HG02973 (cell line): ENCODE data around the gene TAGLN3.
A peak's percentile ranks its signal among the peaks of the same experiment; 100 is the strongest.

Experiments
- ATAC-seq: cut with Tn5 transposase; IDR thresholded peaks from one replicate; pipeline ENCODE4 v1.9.1; 2021; ENCODE audit warnings: moderate library complexity; ENCODE audit not compliant: unreplicated experiment

TAGLN3 gene

GRCh38 chr3:111976254-111976653 is 22.5 kb upstream of the TAGLN3 start:
- no peak for ATAC-seq

- ATAC-seq = peak; percentile 87
Measured at GRCh38 chr3:111978583-111979433, 19.9 kb upstream of the TAGLN3 start, which contains the start of gene ABHD10. Gene ABHD10 (plus strand): TSS chr3:111979026. CDS start chr3:111979062, 36 bp downstream.

- peak; percentile 57 for ATAC-seq
Measured at GRCh38 chr3:111979434-111980038, 19.2 kb upstream of the TAGLN3 start.

GRCh38 chr3:111980716-111981456 is 17.8 kb upstream of the TAGLN3 start:
- no peak for ATAC-seq

DNA sequence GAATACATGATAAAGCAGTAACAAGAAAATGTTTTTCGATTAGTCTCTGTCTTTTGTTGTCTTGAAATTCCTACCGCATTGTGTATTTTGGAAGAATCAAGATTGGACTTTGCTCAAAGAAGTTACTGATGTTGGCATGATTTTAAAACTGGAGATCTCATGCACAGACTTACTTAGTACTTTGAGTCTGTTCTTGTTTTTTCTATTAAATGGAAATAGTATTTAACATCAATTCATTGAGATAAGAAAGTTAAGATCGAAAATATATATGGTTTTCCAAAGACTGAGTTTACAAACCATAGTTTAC is 17.3 kb upstream of the TAGLN3 start:
- ATAC-seq = no peak

- no peak for ATAC-seq
Measured at GRCh38 chr3:111984636-111985298, 14.0 kb upstream of the TAGLN3 start.

- no peak for ATAC-seq
Measured at GRCh38 chr3:111986800-111987199, 11.9 kb upstream of the TAGLN3 start.

- ATAC-seq = peak; percentile 80
Measured at GRCh38 chr3:111989061-111989678, 9.6 kb upstream of the TAGLN3 start.

GRCh38 chr3:111993038-111993437 is 5.7 kb upstream of the TAGLN3 start:
- no peak for ATAC-seq

GRCh38 chr3:111999484-112000324 is 982 bp downstream of the TAGLN3 start:
- no peak for ATAC-seq

DNA sequence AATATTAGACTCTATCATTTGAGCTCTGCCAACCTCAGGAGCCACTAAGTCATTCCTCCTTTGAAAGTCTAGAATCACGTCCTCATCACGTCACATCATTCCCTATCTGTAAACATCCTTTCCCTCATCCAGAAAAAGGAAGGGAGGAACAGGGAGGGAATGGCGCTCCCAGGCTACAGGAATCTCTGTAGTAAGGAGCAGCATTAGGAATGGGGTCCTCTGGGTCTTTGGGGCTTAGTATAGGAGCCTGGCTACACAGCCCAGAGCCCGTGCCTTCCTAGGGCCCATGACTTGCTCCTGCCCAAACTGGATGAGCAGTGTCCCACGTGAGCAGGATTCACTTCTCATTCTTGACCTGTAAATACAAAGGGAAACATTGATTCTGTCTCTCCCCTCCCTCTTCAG is 1.6 kb downstream of the TAGLN3 start:
- no peak for ATAC-seq

DNA sequence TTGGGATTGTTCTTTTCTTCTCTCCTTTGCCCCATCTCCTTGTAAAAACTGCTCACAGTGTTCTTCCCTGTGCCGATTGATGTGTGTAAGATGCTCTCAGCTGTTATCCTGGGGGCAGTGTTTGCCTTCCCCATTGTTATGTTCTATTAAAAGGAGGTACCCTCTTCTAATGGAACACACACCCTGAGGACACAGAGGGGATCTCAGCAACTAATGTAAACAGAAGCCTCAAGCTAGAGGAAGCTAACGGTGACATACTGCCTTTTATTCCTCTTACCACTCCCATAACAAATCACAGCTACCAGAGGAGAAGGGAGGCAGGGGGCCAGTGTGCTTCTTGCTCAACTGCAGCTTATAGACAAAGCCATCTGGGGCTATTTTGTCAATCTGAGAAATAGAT is 2.2 kb downstream of the TAGLN3 start:
- ATAC-seq = no peak

- ATAC-seq = no peak
Measured at GRCh38 chr3:112001526-112001925, 2.8 kb downstream of the TAGLN3 start.

DNA sequence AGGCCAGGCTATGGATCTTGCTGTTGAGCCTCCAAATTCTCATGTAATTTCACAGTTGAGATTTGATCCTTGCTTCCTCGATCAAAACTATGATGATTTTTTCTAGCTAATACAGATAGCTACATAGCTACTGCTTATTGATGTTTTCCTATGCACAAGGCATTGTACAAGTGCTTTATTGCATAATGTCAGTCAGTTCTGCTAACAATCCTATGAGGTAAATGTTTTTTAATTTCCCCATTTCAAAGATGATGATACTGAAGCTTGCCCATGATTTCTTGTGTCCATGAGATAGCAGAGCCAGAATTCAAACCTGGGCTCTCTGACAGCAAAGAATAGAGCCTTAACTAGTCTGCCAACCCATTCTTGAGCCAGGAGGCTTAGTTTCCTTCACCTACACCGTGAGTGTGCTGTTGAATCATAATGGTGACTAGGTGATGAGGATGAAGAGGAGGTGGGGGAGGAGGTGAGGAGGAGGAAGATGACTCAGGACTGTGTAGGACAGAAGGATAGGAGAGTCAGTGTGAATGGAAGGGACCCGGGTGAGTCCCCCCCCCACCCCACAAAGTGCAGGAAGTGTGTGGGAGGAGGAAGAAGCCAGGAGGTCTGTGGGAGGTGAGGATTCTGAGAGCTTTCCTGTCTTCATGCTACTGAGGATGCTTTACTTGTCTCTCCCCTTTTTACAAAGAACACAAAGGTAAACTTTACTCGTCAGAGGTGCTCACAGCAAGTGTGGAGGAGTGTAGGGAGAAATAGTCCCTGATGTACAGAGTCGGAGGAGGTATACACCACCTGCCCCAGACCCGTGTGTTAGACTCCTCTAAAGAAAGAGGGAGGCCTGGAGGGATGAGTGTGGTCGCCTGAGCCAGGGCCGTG is 3.6 kb downstream of the TAGLN3 start:
- no peak for ATAC-seq

- ATAC-seq = no peak
Measured at GRCh38 chr3:112003321-112004080, 4.8 kb downstream of the TAGLN3 start.

DNA sequence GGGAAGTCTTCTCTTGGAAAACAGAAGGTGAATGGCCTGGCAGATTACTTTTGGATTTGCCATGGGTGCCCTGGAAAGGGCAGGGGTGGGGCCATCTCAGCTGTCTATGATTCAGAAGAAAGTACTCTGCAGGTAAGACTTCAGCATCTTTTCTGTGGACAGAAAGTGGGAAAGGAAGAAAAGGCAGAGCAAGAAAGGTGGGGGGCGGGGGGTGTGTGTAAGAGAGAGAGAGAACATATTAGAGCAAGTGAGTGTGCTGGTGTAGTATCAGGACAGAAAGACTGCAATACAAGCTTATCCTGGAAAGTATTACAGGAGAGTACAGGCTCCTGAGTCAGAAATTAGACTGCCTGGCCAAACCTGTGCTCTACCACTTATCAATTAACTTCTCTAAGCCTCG is 5.5 kb downstream of the TAGLN3 start:
- no peak for ATAC-seq

GRCh38 chr3:112004669-112005068 is 5.9 kb downstream of the TAGLN3 start:
- ATAC-seq = no peak

DNA sequence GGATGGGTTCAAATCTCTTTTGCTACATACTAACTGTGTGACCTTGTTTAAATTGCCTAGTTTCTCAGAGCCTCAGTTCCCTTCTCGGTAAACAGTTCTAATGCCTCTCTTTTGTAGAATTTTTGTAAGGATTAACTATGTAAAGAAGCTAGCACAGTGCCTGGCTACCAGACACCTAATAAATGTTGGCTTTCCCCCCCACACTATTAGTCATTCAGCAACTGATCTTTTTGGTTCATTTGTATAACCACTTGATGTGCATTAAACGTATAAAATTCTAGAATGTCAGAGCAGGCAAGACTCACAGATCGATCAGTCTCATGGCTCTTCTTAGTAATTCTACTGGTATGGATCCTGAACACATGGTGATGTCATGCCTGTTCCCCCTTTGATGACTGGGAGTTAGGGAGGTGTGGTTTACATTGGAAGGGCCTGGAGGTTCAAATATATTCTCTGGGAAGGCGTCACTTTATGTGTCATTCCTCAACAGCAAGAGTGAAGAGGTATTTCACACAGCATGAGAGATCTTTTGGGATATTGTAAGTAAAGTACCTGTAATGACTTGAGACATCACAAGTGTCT is 6.5 kb downstream of the TAGLN3 start:
- no peak for ATAC-seq
